Activated CD4-positive, alpha-beta memory T cell treated with anti-CD3 and anti-CD28 coated beads for 36 hours (primary cell): Measurements from ENCODE around the gene TGFBR2. TPM values are rescaled to one million over a fixed set of nuclear protein-coding genes. Genes with fewer than 3 reads are reported as not detected.

Experiments
- CTCF ChIA-PET: fragments of 350-600 bp; sonication (Branson Sonifier 250); formaldehyde crosslinking; loops from one replicate; lab custom pipeline; 2021; ENCODE audit warnings: antibody characterized with exemption, inconsistent platforms; lab: Charles Lee
- POLR2A ChIA-PET: fragments of 350-600 bp; sonication (Branson Sonifier 250); formaldehyde crosslinking; loops from one replicate; lab custom pipeline; 2021; ENCODE audit warnings: antibody characterized with exemption; lab: Charles Lee
- DNase-seq: peaks from one replicate; pipeline ENCODE4 v3.0.0-alpha.2; 2020
- H3K27ac Mint-ChIP-seq: one replicate; pipeline ENCODE4 v1.8.0; 2021; ENCODE audit warnings: mixed read lengths
- H3K27me3 Mint-ChIP-seq: one replicate; pipeline ENCODE4 v1.8.0; 2021; ENCODE audit warnings: mixed read lengths
- H3K36me3 Mint-ChIP-seq: one replicate; pipeline ENCODE4 v1.8.0; 2021; ENCODE audit warnings: mixed read lengths
- H3K4me1 Mint-ChIP-seq: one replicate; pipeline ENCODE4 v1.8.0; 2021; ENCODE audit warnings: low read depth, mixed read lengths
- H3K4me3 Mint-ChIP-seq: one replicate; pipeline ENCODE4 v1.8.0; 2021; ENCODE audit warnings: mild to moderate bottlenecking, mixed read lengths
- H3K9me3 Mint-ChIP-seq: one replicate; pipeline ENCODE4 v1.8.0; 2021; ENCODE audit warnings: mixed read lengths
- intact Hi-C: fragments of 100-400 bp; cut with micrococcal nuclease; formaldehyde crosslinking; loops from one replicate; pipeline ENCODE4 v1.15.1; 2023
- total RNA-seq, 2 experiments: library from RNA; stranded (reverse); gene quantifications; one replicate each; pipeline ENCODE4 v1.2.3, GENCODE V29; 2021

The TGFBR2 gene
- total RNA-seq, 2 experiments from 2014 or later: 36.8 to 37.0 TPM

DNA sequence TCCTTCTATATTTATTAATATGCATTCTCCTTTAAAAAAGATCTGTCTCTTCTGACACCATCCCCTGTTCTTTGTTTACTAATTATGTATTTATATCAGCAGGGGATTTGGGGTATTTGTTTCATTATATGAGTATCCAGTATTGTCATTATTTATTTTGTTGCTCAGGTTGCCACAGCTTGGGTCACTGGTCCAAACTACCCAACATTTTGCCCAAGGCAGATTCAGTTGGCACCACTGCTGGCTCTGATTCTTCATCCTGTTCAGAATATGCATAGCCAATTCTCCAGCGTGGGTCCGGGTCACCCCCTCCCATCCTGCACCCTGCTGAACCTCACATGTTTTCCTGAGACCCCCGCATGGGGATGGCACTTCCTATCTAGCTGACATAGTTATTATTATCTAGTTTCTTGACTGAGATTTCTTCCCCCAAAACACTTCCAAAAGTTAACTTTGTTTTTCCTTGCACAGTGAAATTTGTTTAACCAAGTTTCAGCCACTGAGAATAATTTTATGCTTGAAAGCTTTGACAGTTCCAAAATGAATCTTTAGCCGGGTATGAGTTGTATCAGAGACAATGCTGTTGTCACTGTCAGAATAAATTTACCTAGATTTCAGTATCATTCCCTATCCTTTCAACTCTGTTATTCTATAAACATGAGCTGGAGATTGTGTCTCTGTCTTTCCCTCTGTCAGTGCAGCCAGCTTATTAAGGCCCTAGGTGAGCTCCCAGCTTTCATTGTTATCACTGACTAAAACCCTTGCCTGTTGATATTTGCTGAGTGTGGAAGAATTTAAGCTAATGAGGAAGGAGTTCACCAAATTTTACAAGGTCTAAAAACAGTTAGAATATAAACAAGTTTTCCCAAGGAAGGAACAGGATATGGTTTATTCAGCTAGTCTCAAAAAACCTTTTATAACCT, 70.3 kb downstream of the TGFBR2 start:
- Mint-ChIP-seq H3K27ac (peak overlapping the region; percentile 28), H3K9me3 (no peaks in the 10 kb centered on the region), H3K36me3 (peaks cover 78% of the 10 kb centered on the region), H3K27me3 (no peaks in the 10 kb centered on the region), H3K4me1 (peaks cover 85% of the 10 kb centered on the region), H3K4me3 (peak overlapping the region; percentile 10)
- ChIA-PET CTCF (interaction anchor here (1.2 to 3.6 kb wide), 4 partner anchors 11 to 21 kb away, joined by 3 to 15 read pairs (median 6); no protein-coding TSS in a partner anchor), POLR2A (interaction anchor here (1.1 to 1.7 kb wide), 4 partner anchors 18 to 72 kb away, joined by 3 to 5 read pairs (median 4); no protein-coding TSS in a partner anchor)
- DNase-seq: no peak
- intact Hi-C loops: loop anchor here (1.0 kb wide), 1 partner anchor 9 kb away; no protein-coding TSS in a partner anchor

DNA sequence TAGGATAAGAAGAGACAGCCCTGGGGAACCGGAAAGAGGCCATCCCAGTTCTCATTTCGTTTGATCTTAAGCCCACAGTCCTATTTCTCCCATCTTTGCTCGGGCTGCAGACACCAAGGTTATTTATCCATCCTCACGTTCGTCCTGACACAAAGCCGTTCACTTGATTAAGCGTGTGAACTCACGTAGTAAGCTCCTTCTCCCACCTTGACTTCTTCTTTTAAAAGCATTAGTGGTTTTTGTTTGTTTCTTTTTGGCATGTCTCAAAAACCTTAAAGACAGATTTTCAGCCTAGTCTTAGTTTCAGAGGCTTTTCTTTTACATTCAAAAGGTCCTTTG, 70.9 kb downstream of the TGFBR2 start:
- no peak overlapping the region for H3K4me3 Mint-ChIP-seq
- H3K36me3 Mint-ChIP-seq: peaks cover 75% of the 10 kb centered on the region
- DNase-seq: no peak
- POLR2A ChIA-PET: interaction anchor here (1.1 to 1.7 kb wide), 4 partner anchors 19 to 73 kb away, joined by 3 to 5 read pairs (median 4); no protein-coding TSS in a partner anchor
- H3K9me3 Mint-ChIP-seq: no peaks in the 10 kb centered on the region
- peak overlapping the region; percentile 28 for H3K27ac Mint-ChIP-seq
- H3K27me3 Mint-ChIP-seq: no peaks in the 10 kb centered on the region
- intact Hi-C loops: loop anchor here (1.0 kb wide), 1 partner anchor 8 kb away; no protein-coding TSS in a partner anchor
- CTCF ChIA-PET: interaction anchor here (1.2 to 3.6 kb wide), 4 partner anchors 11 to 22 kb away, joined by 3 to 15 read pairs (median 6); no protein-coding TSS in a partner anchor
- H3K4me1 Mint-ChIP-seq: peaks cover 85% of the 10 kb centered on the region

DNA sequence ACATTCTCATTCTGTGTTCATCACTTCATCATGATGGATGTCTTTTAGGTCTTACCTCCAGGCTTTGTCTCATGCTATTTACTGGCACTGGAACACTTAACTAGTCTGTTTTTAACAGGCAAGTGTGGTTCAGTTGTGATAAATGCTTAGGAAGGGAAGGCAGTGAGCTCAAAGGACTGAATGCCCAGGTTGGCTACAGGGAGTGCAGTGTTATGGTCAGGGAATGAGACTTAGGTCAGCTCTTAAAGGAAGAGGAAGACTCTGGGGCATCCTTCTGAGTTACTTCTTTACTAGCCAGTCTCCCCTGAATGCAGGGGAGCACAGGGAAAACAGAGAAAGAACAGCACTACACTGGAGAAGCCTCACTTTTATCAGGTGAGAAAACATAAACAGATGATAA, 72.6 kb downstream of the TGFBR2 start:
- no peak for DNase-seq
- Mint-ChIP-seq H3K4me3 (no peak overlapping the region), H3K4me1 (peaks cover 86% of the 10 kb centered on the region), H3K27ac (no peak overlapping the region), H3K36me3 (peaks cover 67% of the 10 kb centered on the region), H3K9me3 (no peaks in the 10 kb centered on the region), H3K27me3 (no peaks in the 10 kb centered on the region)
- ChIA-PET POLR2A (interaction anchor here (1.4 kb wide), 1 partner anchor 24 kb away, joined by 4 read pairs; no protein-coding TSS in a partner anchor), CTCF (interaction anchor here (0.7 to 3.6 kb wide), 3 partner anchors 13 to 276 kb away, joined by 3 to 15 read pairs (median 4); no protein-coding TSS in a partner anchor)
- intact Hi-C loops: no loop called here

DNA sequence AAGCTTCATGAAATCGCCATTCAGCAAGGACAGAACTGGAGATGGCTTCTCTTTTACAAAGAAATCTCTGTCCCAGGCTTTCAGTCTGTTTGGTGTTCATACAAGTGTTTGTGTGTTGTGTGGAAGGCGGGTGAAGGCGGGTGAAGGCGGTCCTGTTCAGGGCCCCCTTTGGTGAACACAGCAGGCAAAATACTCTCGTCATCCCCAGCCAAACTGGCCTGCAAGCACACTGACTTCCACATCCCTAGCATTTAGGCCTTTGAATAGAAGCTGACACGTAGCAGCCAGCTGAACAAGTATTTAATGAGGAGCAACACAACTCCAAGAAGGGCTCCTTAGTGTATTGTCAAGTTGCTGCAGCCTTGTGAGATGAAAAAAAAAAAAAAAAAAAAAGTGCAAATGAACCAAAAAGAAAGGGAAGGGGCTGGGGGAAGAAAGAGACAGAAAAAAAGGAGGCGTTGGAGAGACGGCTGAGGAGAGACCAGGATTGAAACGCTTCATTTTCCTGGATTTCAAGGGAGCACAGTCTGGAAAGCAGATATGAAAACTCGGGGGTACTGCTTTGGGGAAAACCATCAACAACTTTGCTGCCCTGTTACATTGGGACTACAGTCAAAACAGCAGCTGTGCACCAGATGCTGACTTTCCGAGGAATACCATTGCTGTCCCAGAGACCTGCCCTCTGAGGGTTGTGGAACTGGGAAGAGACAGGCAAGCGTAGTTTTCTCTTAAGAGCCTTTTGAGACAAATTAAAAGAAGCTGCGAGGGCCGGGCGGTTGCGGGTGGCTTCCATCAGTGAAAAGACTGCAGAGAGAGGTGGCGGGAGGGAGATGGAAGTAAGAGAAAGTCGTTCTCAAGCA, 74.6 kb downstream of the TGFBR2 start:
- ChIA-PET CTCF (no interaction called here), POLR2A (interaction anchor here (1.4 to 1.9 kb wide), 3 partner anchors 16 to 74 kb away, joined by 3 to 8 read pairs (median 6); partner anchors contain the start of gene TGFBR2)
- no peaks in the 10 kb centered on the region for H3K9me3 Mint-ChIP-seq
- peaks cover 88% of the 10 kb centered on the region for H3K4me1 Mint-ChIP-seq
- peak overlapping the region; percentile 65 for H3K27ac Mint-ChIP-seq
- no peaks in the 10 kb centered on the region for H3K27me3 Mint-ChIP-seq
- intact Hi-C loops: no loop called here
- no peak overlapping the region for H3K4me3 Mint-ChIP-seq
- DNase-seq: no peak
- peaks cover 59% of the 10 kb centered on the region for H3K36me3 Mint-ChIP-seq

DNA sequence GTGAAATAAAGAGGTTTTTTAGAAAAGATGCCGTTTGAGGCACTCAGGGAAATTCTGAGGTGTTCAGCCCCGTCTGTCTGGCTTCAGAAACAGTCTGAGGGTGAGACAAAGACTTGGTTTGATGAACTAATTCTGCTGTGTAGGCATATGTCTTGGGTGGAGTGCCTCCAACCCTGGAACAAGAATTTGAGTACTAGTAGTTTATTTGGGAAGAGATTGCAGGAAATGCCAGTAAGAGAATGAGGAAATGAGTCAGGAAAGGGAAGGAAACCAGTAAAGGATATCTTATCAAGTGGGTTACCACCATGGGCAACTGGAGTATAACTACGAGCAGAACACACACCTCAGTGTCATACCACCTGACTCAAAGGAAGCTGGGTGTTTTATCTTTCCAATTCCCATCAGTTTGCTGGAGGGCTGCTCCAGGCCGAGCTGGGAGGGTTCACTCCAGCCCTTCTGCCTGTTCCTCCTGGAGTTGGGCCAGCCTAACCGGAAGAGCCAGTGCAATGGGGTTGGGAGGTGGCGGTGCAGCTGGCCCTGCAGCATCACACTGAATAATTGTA, 75.3 kb downstream of the TGFBR2 start:
- Mint-ChIP-seq H3K27ac (peak overlapping the region; percentile 65), H3K27me3 (no peaks in the 10 kb centered on the region), H3K4me3 (no peak overlapping the region), H3K9me3 (no peaks in the 10 kb centered on the region), H3K36me3 (peaks cover 58% of the 10 kb centered on the region), H3K4me1 (peaks cover 86% of the 10 kb centered on the region)
- DNase-seq: no peak
- CTCF ChIA-PET: no interaction called here
- POLR2A ChIA-PET: interaction anchor here (0.9 to 1.9 kb wide), 4 partner anchors 15 to 75 kb away, joined by 3 to 8 read pairs (median 4); partner anchors contain the start of gene TGFBR2
- intact Hi-C loops: loop anchor here (1.0 to 2.0 kb wide), 2 partner anchors 15 to 37 kb away; no protein-coding TSS in a partner anchor

DNA sequence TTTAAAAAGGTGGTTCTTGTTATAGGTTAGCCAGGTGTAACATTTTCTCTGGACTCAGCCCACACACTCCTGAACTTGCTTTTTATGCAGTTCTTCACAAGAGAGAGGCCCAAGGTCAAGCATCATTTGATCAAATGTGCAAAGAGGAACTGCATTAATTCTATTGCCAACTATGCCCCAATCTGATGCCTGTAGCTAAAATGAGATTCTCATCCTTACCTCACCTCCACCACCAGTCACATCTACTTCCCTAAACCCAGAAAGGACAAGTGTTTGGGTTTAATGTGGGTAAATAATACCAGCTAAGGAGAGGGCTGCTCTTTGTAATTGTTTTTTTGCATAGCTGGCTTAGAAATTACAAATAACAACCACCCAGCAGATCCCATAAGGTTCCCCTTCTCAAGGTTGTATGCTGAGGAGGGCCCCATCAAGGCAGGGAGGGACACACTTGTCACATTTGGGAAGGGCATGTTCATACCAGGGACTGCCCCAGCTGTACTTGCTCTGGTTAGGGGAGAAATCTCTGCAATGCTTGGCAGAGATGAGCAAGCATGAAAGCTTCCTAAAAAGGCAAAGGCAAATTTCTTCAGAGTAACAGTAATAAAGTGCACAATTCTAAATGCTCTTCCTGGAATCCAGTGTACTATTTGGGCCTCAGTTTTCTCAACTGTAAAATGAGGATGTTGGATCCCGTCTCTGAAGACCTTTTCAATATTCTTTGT, 76.2 kb downstream of the TGFBR2 start:
- no peaks in the 10 kb centered on the region for H3K9me3 Mint-ChIP-seq
- DNase-seq: peak; percentile 54
- intact Hi-C loops: loop anchor here (1.0 to 2.0 kb wide), 2 partner anchors 16 to 38 kb away; no protein-coding TSS in a partner anchor
- no peak overlapping the region for H3K4me3 Mint-ChIP-seq
- H3K27me3 Mint-ChIP-seq: no peaks in the 10 kb centered on the region
- H3K4me1 Mint-ChIP-seq: peaks cover 84% of the 10 kb centered on the region
- POLR2A ChIA-PET: interaction anchor here (0.9 to 1.9 kb wide), 4 partner anchors 16 to 76 kb away, joined by 3 to 8 read pairs (median 4); partner anchors contain the start of gene TGFBR2
- peaks cover 55% of the 10 kb centered on the region for H3K36me3 Mint-ChIP-seq
- peak overlapping the region; percentile 65 for H3K27ac Mint-ChIP-seq
- CTCF ChIA-PET: interaction anchor here (0.7 to 0.8 kb wide), 2 partner anchors 407 to 483 kb away, joined by 4 read pairs; no protein-coding TSS in a partner anchor

DNA sequence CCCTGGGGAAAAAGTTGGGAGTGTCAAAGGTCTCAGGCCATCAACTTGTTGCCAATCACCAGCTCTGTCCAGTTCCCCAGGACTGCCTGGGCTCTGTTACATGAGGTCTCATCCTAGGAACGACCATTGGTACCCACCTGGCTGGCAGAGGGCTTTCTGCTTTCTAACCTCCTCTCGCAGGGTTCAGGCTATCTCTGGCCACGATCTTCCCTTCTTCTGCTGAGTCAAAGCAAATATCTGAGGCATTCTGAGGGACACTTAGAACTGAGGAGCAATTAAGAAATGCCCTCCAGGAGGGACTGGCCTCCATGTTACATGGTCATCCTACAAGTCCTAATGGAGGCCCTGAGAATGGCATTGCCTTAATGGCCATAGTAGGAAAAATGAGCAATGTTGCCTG, 77.4 kb downstream of the TGFBR2 start:
- intact Hi-C loops: loop anchor here (2.0 kb wide), 4 partner anchors 17 to 337 kb away; no protein-coding TSS in a partner anchor
- peaks cover 89% of the 10 kb centered on the region for H3K4me1 Mint-ChIP-seq
- H3K9me3 Mint-ChIP-seq: no peaks in the 10 kb centered on the region
- no peaks in the 10 kb centered on the region for H3K27me3 Mint-ChIP-seq
- no peak for DNase-seq
- ChIA-PET CTCF (interaction anchor here (1.5 kb wide), 1 partner anchor 9 kb away, joined by 4 read pairs; no protein-coding TSS in a partner anchor), POLR2A (interaction anchor here (0.6 kb wide), 1 partner anchor 1454 kb away, joined by 3 read pairs; no protein-coding TSS in a partner anchor)
- H3K27ac Mint-ChIP-seq: peak overlapping the region; percentile 71
- no peak overlapping the region for H3K4me3 Mint-ChIP-seq
- peaks cover 59% of the 10 kb centered on the region for H3K36me3 Mint-ChIP-seq

DNA sequence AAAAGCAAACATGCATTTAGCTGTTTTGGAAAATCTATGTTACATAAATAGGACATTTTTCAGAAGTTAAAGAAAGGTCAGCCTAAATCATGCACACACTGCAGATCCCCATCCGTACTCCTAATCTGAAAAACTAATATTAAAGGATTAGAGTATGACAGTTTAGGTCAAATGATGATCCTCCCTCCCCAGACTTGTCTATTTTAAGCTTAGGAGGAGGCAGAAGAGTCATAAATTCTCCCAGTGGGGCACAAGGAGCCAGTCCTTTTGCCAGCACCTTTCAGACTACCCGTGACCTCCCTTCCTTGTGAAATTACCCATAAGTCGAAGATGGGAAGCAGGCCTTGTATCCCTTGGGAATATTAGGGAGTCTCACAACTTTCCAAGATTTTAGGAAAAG, 78.0 kb downstream of the TGFBR2 start:
- POLR2A ChIA-PET: interaction anchor here (0.6 to 1.6 kb wide), 3 partner anchors 26 to 1453 kb away, joined by 3 to 9 read pairs (median 3); no protein-coding TSS in a partner anchor
- peak overlapping the region; percentile 71 for H3K27ac Mint-ChIP-seq
- H3K36me3 Mint-ChIP-seq: peaks cover 58% of the 10 kb centered on the region
- H3K4me1 Mint-ChIP-seq: peaks cover 89% of the 10 kb centered on the region
- CTCF ChIA-PET: interaction anchor here (0.6 to 1.6 kb wide), 3 partner anchors 9 to 1885 kb away, joined by 3 to 5 read pairs (median 4); no protein-coding TSS in a partner anchor
- no peaks in the 10 kb centered on the region for H3K9me3 Mint-ChIP-seq
- no peak for DNase-seq
- H3K4me3 Mint-ChIP-seq: no peak overlapping the region
- intact Hi-C loops: loop anchor here (2.0 kb wide), 3 partner anchors 72 to 338 kb away; no protein-coding TSS in a partner anchor
- H3K27me3 Mint-ChIP-seq: no peaks in the 10 kb centered on the region

DNA sequence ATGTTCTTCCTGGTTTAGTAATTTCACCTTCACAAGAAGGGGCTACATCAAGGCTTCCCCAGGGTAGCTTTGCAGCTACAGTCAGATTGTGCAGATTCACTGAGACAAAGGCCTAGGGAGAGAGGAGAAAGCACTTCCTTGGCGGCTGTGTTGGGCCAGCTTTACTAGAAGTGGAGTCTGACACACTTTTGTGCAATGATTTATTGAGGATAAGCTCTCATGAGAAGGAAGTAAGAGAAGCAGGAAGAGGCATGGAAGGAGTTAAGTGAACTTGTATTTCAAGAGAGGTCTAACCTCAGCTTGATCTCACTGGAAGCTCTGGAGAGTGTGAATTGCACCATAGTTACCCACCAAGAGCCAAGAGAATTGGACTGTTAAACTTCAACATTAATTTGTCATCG, 78.9 kb downstream of the TGFBR2 start:
- Mint-ChIP-seq H3K27ac (peak overlapping the region; percentile 77), H3K4me1 (peaks cover 89% of the 10 kb centered on the region), H3K27me3 (no peaks in the 10 kb centered on the region), H3K9me3 (no peaks in the 10 kb centered on the region), H3K36me3 (peaks cover 59% of the 10 kb centered on the region), H3K4me3 (no peak overlapping the region)
- DNase-seq: peak; percentile 51
- ChIA-PET CTCF (interaction anchor here (1.5 to 1.6 kb wide), 2 partner anchors 8 to 26 kb away, joined by 4 to 5 read pairs; no protein-coding TSS in a partner anchor), POLR2A (interaction anchor here (1.0 to 1.6 kb wide), 2 partner anchors 27 to 75 kb away, joined by 3 to 9 read pairs; no protein-coding TSS in a partner anchor)
- intact Hi-C loops: loop anchor here (1.0 to 2.0 kb wide), 4 partner anchors 8 to 338 kb away; no protein-coding TSS in a partner anchor

DNA sequence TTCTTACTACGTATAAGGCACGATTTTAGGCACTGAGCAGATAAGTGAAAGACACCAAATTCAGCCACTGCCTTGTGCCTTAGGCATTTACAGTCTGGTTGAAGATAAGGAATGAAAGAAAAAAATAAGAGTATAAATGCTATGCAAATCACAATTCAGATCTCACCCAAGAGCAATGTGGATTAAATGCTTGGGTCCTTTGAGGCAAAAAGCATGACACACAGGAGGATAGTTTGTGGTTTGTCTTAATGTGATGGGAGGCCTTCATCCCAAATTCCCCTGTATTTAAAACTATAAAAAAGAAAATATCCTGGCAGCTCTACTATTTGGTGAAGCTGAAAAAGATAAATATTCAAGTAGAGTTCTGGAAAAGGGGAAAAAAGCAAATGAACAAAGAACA, 79.8 kb downstream of the TGFBR2 start:
- CTCF ChIA-PET: no interaction called here
- no peak for DNase-seq
- POLR2A ChIA-PET: interaction anchor here (1.6 kb wide), 1 partner anchor 28 kb away, joined by 9 read pairs; no protein-coding TSS in a partner anchor
- no peaks in the 10 kb centered on the region for H3K27me3 Mint-ChIP-seq
- no peak overlapping the region for H3K4me3 Mint-ChIP-seq
- H3K4me1 Mint-ChIP-seq: peaks cover 88% of the 10 kb centered on the region
- intact Hi-C loops: no loop called here
- H3K9me3 Mint-ChIP-seq: no peaks in the 10 kb centered on the region
- peaks cover 58% of the 10 kb centered on the region for H3K36me3 Mint-ChIP-seq
- no peak overlapping the region for H3K27ac Mint-ChIP-seq
